AG04450 (cell line): ENCODE results near the gene BAIAP2L2. TPM values are rescaled to one million over a fixed set of nuclear protein-coding genes. Genes with fewer than 3 reads are reported as not detected.

ENCODE experiments used
- CTCF ChIA-PET: fragments of 300-600, 350-600 bp; formaldehyde crosslinking; extraction: SDS; loops from one replicate; lab custom pipeline; 2022; ENCODE audit warnings: antibody characterized with exemption, inconsistent platforms; lab: Charles Lee
- POLR2A ChIA-PET: fragments of 350-600 bp; formaldehyde crosslinking; extraction: SDS; loops from one replicate; lab custom pipeline; 2021; ENCODE audit warnings: antibody characterized with exemption, inconsistent platforms; lab: Yijun Ruan, JAX
- DNase-seq: peaks from one replicate; pipeline ENCODE4 v3.0.0-alpha.2; 2011; ENCODE audit warnings: low read depth, low spot score
- H3K27ac ChIP-seq: one replicate; pipeline ENCODE4 v1.5.1; 2012; ENCODE audit warnings: low read depth, low read length, control low read depth
- H3K27me3 ChIP-seq: one replicate; pipeline ENCODE4 v1.6.0; 2012; ENCODE audit warnings: low read length; ENCODE audit not compliant: control insufficient read depth, insufficient read depth
- H3K4me3 ChIP-seq: 2 replicates; pipeline ENCODE4 v1.5.1; 2011; ENCODE audit warnings: mild to moderate bottlenecking, low read depth, low read length, control low read depth
- H3K9me3 ChIP-seq: 2 replicates; pipeline ENCODE4 v1.5.1; 2012; ENCODE audit warnings: low read length; ENCODE audit not compliant: control insufficient read depth, insufficient read depth
- polyA plus RNA-seq: library from polyadenylated mRNA; depleted of rRNA; stranded (reverse); fragments of >200 nt; gene quantifications from 2 replicates; pipeline ENCODE4 v1.2.3, GENCODE V29; 2011; rRNA removed
- TF ChIP-seq, protein P1 (sequence below): IDR thresholded peaks from 2 replicates; pipeline ENCODE4 v1.5.1; 2011; ENCODE audit warnings: low read depth, low read length, control low read depth, inconsistent platforms

The BAIAP2L2 gene
- polyA plus RNA-seq, 1 experiment, result 0.04 TPM

- CTCF ChIA-PET, result interaction anchor here (1.6 kb wide), 1 partner anchor 16 kb away, joined by 9 read pairs; no protein-coding TSS in a partner anchor
Measured at GRCh38 chr22:38036392-38037062, 74.0 kb downstream of the BAIAP2L2 start.

DNA sequence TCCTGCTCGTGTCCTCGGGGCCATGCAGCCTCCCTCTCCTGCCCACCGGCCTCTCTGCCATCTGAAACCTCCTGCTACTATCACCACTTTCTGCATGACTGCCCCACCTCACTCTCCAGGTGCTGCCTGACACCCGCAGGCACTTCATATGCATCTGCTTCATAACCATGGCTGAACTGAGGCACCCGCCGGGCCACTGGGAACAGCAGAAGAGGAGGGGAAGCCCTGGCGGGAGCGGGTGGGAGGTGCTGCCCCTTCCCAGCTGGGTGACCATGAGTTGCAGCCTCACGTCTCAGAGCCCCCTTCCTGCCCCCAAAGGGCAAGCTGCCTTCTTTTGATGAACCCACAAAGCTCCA lies 75.0 kb downstream of the BAIAP2L2 start:
- POLR2A ChIA-PET, result no interaction called here
- TF ChIP-seq, protein P1, sequence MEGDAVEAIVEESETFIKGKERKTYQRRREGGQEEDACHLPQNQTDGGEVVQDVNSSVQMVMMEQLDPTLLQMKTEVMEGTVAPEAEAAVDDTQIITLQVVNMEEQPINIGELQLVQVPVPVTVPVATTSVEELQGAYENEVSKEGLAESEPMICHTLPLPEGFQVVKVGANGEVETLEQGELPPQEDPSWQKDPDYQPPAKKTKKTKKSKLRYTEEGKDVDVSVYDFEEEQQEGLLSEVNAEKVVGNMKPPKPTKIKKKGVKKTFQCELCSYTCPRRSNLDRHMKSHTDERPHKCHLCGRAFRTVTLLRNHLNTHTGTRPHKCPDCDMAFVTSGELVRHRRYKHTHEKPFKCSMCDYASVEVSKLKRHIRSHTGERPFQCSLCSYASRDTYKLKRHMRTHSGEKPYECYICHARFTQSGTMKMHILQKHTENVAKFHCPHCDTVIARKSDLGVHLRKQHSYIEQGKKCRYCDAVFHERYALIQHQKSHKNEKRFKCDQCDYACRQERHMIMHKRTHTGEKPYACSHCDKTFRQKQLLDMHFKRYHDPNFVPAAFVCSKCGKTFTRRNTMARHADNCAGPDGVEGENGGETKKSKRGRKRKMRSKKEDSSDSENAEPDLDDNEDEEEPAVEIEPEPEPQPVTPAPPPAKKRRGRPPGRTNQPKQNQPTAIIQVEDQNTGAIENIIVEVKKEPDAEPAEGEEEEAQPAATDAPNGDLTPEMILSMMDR, result no peak
- DNase-seq, result no peak
- Histone ChIP-seq H3K4me3 (no peak overlapping the region), H3K27ac (peak overlapping the region; percentile 11), H3K27me3 (no peaks in the 10 kb centered on the region), H3K9me3 (peaks cover 3% of the 10 kb centered on the region; the same call in 1 of the 2 replicates)
- CTCF ChIA-PET, result no interaction called here

More at GRCh38 chr22:38036392-38037062, 74.0 kb downstream of the BAIAP2L2 start:
- DNase-seq, result no peak
- Histone ChIP-seq H3K4me3 (no peak overlapping the region), H3K27ac (no peak overlapping the region), H3K9me3 (peaks cover 3% of the 10 kb centered on the region; the same call in 1 of the 2 replicates), H3K27me3 (no peaks in the 10 kb centered on the region)
- TF ChIP-seq, protein P1, result no peak
- POLR2A ChIA-PET, result no interaction called here

Other genes with a start within 250 kb of the BAIAP2L2 start
- 12.1 and 12.9 TPM in 2 replicates for gene MICALL1, start 204.4 kb downstream of the BAIAP2L2 start, polyA plus RNA-seq
- 0.45 and 0.55 TPM in 2 replicates for gene C22orf23, start 157.1 kb downstream of the BAIAP2L2 start, polyA plus RNA-seq
- gene POLR2F, start 157.0 kb downstream of the BAIAP2L2 start, polyA plus RNA-seq, result 87.4 and 89.8 TPM in 2 replicates
- not detected in 2 replicates for gene SOX10, start 126.1 kb downstream of the BAIAP2L2 start, polyA plus RNA-seq
- gene PICK1, start 53.3 kb downstream of the BAIAP2L2 start, polyA plus RNA-seq, result 10.5 and 11.5 TPM in 2 replicates
- 0.11 TPM in 1 of 2 replicates, not detected in the other for gene SLC16A8, start 26.5 kb downstream of the BAIAP2L2 start, polyA plus RNA-seq
- 5.0 and 7.8 TPM in 2 replicates for gene PLA2G6, start 71.1 kb upstream of the BAIAP2L2 start, polyA plus RNA-seq
- gene MAFF, start 91.3 kb upstream of the BAIAP2L2 start, polyA plus RNA-seq, result 8.3 and 12.2 TPM in 2 replicates
- gene TMEM184B, start 162.3 kb upstream of the BAIAP2L2 start, polyA plus RNA-seq, result 36.8 and 37.2 TPM in 2 replicates
- 109 and 128 TPM in 2 replicates for gene CSNK1E, start 206.7 kb upstream of the BAIAP2L2 start, polyA plus RNA-seq